CD4-positive, alpha-beta memory T cell (primary cell): ENCODE measurements around the gene DDX6. TPM values are rescaled to one million over a fixed set of nuclear protein-coding genes. Genes with fewer than 3 reads are reported as not detected.

Experiments
- CTCF ChIA-PET: fragments of 350-600 bp; sonication (Branson Sonifier 250); formaldehyde crosslinking; loops from one replicate; lab custom pipeline; 2021; ENCODE audit warnings: inconsistent platforms; ENCODE audit not compliant: partially characterized antibody; lab: Charles Lee
- POLR2A ChIA-PET: fragments of 350-600 bp; sonication (Branson Sonifier 250); formaldehyde crosslinking; loops from one replicate; lab custom pipeline; 2021; ENCODE audit not compliant: partially characterized antibody; lab: Charles Lee
- DNase-seq, 5 donors: peaks; one replicate each; pipeline versions ENCODE4 v3.0.0 to v3.0.0-alpha.2; 2020 to 2022; ENCODE audit warnings: mixed read lengths in 1 of 5
- H3K27ac ChIP-seq: one replicate; pipeline ENCODE4 v1.7.0; 2013; ENCODE audit warnings: low read depth, low read length
- H3K27me3 ChIP-seq: 2 replicates; pipeline ENCODE4 v1.7.0; 2013; ENCODE audit warnings: mild to moderate bottlenecking, low read length, moderate library complexity; ENCODE audit not compliant: insufficient read depth
- H3K36me3 ChIP-seq: 2 replicates; pipeline ENCODE4 v1.7.0; 2013; ENCODE audit warnings: mild to moderate bottlenecking, low read length, moderate library complexity; ENCODE audit not compliant: insufficient read depth
- H3K4me1 ChIP-seq: 2 replicates; pipeline ENCODE4 v1.7.0; 2013; ENCODE audit warnings: mild to moderate bottlenecking, low read length, moderate library complexity; ENCODE audit not compliant: insufficient read depth
- H3K4me3 ChIP-seq, 2 donors: one replicate each; pipeline ENCODE4 v1.7.0; 2013; ENCODE audit warnings: low read length in 2 of 2, mild to moderate bottlenecking in 1 of 2
- H3K9me3 ChIP-seq, 2 donors: one replicate each; pipeline ENCODE4 v1.7.0; 2013; ENCODE audit warnings: low read length in 2 of 2, control low read depth in 1 of 2; ENCODE audit not compliant: control insufficient read depth in 1 of 2
- H3K27ac Mint-ChIP-seq, 7 donors: one replicate each; pipeline ENCODE4 v1.8.0; 2020 to 2021; ENCODE audit warnings: mixed read lengths in 7 of 7, mild to moderate bottlenecking in 6 of 7, inconsistent platforms in 3 of 7, moderate library complexity in 3 of 7
- H3K27me3 Mint-ChIP-seq, 2 donors: one replicate each; pipeline ENCODE4 v1.8.0; 2020 to 2021; ENCODE audit warnings: mixed read lengths in 2 of 2
- H3K36me3 Mint-ChIP-seq, 2 donors: one replicate each; pipeline ENCODE4 v1.8.0; 2020 to 2021; ENCODE audit warnings: mixed read lengths in 2 of 2, inconsistent platforms in 1 of 2, mild to moderate bottlenecking in 1 of 2
- H3K4me1 Mint-ChIP-seq, 4 donors: one replicate each; pipeline ENCODE4 v1.8.0; 2020 to 2021; ENCODE audit warnings: mixed read lengths in 4 of 4, mild to moderate bottlenecking in 1 of 4
- H3K4me3 Mint-ChIP-seq, 8 donors: one replicate each; pipeline ENCODE4 v1.8.0; 2020 to 2021; ENCODE audit warnings: mixed read lengths in 8 of 8, mild to moderate bottlenecking in 7 of 8, moderate library complexity in 6 of 8, inconsistent platforms in 3 of 8
- H3K9me3 Mint-ChIP-seq, 8 donors: one replicate each; pipeline ENCODE4 v1.8.0; 2020 to 2021; ENCODE audit warnings: mixed read lengths in 8 of 8, mild to moderate bottlenecking in 5 of 8, inconsistent platforms in 3 of 8, moderate library complexity in 1 of 8
- intact Hi-C: fragments of 100-400 bp; cut with micrococcal nuclease; formaldehyde crosslinking; loops from one replicate; pipeline ENCODE4 v1.15.1; 2023
- polyA plus RNA-seq, 2 donors: library from polyadenylated mRNA; unstranded; fragments of 300-500 nt; fragmentation: Illumina TruSeq; gene quantifications; one replicate each; pipeline ENCODE4 v1.2.3, GENCODE V29; 2021
- total RNA-seq, 2 experiments: library from RNA; stranded (reverse); gene quantifications; one replicate each; pipeline ENCODE4 v1.2.3, GENCODE V29; 2021

Gene DDX6
- total and polyA plus RNA-seq, 4 experiments from 2014 or later = 74.6 to 304 (median 195) TPM

GRCh38 chr11:118699506-118700220 is 91.3 kb downstream of the DDX6 start:
- Histone ChIP-seq H3K4me3 (no peak overlapping the region), H3K9me3 (no peaks in the 10 kb centered on the region), H3K27ac (peak overlapping the region; percentile 40), H3K36me3 (no peaks in the 10 kb centered on the region), H3K4me1 (peaks cover 83% of the 10 kb centered on the region), H3K27me3 (no peaks in the 10 kb centered on the region)
- Mint-ChIP-seq H3K27me3 (no peaks in the 10 kb centered on the region), H3K9me3 (peaks cover 0 to 8% (median 4%) of the 10 kb centered on the region in 8 donors), H3K36me3 (peaks cover 0 to 3% of the 10 kb centered on the region in 2 donors), H3K27ac (peak overlapping the region; percentile 83 to 99 (median 98)), H3K4me1 (peaks cover 33 to 73% (median 49%) of the 10 kb centered on the region in 4 donors), H3K4me3 (peak overlapping the region in 7 of 8 donors; percentile 51 to 86 (median 73))
- CTCF ChIA-PET = interaction anchor here (0.6 to 3.1 kb wide), 4 partner anchors 10 to 91 kb away, joined by 3 to 22 read pairs (median 5); partner anchors contain the start of gene DDX6
- POLR2A ChIA-PET = interaction anchor here (0.8 to 8.0 kb wide), 14 partner anchors 8 to 298 kb away, joined by 3 to 98 read pairs (median 5); partner anchors contain the start of genes BCL9L, CENATAC and DDX6
- DNase-seq = peak; percentile 82 to 89 (median 86)
- intact Hi-C loops = loop anchor here (1.0 kb wide), 1 partner anchor 9 kb away; no protein-coding TSS in a partner anchor

Other genes with a start within 250 kb of the DDX6 start
- 10 to 100 TPM; 12.1 to 14.9 TPM for gene IFT46, start 225.2 kb downstream of the DDX6 start, total RNA-seq
- gene IFT46, start 225.2 kb downstream of the DDX6 start, polyA plus RNA-seq = 1 to 10 TPM; 5.7 to 5.9 TPM
- 100 to 1,000 TPM; 133 to 134 TPM for gene ARCN1, start 218.8 kb downstream of the DDX6 start, total RNA-seq
- gene ARCN1, start 218.8 kb downstream of the DDX6 start, polyA plus RNA-seq = 100 to 1,000 TPM; 157 to 168 TPM
- gene PHLDB1, start 183.5 kb downstream of the DDX6 start, total RNA-seq = 1 to 10 TPM; 3.0 to 3.9 TPM
- gene PHLDB1, start 183.5 kb downstream of the DDX6 start, polyA plus RNA-seq = 1 to 10 TPM in 1 of 2 donors, under 1 TPM in 1; 0.34 to 1.2 TPM
- not detected for gene TREH, start 111.5 kb downstream of the DDX6 start, total RNA-seq
- not detected for gene TREH, start 111.5 kb downstream of the DDX6 start, polyA plus RNA-seq
- 10 to 100 TPM; 21.1 to 21.5 TPM for gene CXCR5, start 92.7 kb upstream of the DDX6 start, total RNA-seq
- gene CXCR5, start 92.7 kb upstream of the DDX6 start, polyA plus RNA-seq = 10 to 100 TPM in 1 of 2 donors, 1 to 10 TPM in 1; 7.9 to 18.2 TPM
- gene BCL9L, start 134.8 kb upstream of the DDX6 start, total RNA-seq = 100 to 1,000 TPM; 216 to 232 TPM
- 10 to 100 TPM in 1 of 2 donors, under 1 TPM in 1; 0.45 to 10.9 TPM for gene BCL9L, start 134.8 kb upstream of the DDX6 start, polyA plus RNA-seq
- gene UPK2, start 165.1 kb upstream of the DDX6 start, total RNA-seq = not detected
- gene UPK2, start 165.1 kb upstream of the DDX6 start, polyA plus RNA-seq = not detected
- not detected for gene FOXR1, start 180.6 kb upstream of the DDX6 start, total RNA-seq
- not detected for gene FOXR1, start 180.6 kb upstream of the DDX6 start, polyA plus RNA-seq
- 100 to 1,000 TPM; 109 to 114 TPM for gene CENATAC, start 207.0 kb upstream of the DDX6 start, total RNA-seq
- 10 to 100 TPM; 13.3 to 16.9 TPM for gene CENATAC, start 207.0 kb upstream of the DDX6 start, polyA plus RNA-seq
- 1,000 to 10,000 TPM; 2,545 to 2,705 TPM for gene RPS25, start 227.2 kb upstream of the DDX6 start, total RNA-seq
- gene RPS25, start 227.2 kb upstream of the DDX6 start, polyA plus RNA-seq = 1,000 to 10,000 TPM; 4,676 to 5,786 TPM
- 10 to 100 TPM; 89.2 to 97.3 TPM for gene TRAPPC4, start 227.6 kb upstream of the DDX6 start, total RNA-seq
- gene TRAPPC4, start 227.6 kb upstream of the DDX6 start, polyA plus RNA-seq = 100 to 1,000 TPM in 1 of 2 donors, 10 to 100 TPM in 1; 92.1 to 116 TPM
- gene SLC37A4, start 239.7 kb upstream of the DDX6 start, total RNA-seq = 10 to 100 TPM; 14.6 to 14.8 TPM
- gene SLC37A4, start 239.7 kb upstream of the DDX6 start, polyA plus RNA-seq = 10 to 100 TPM; 10.6 to 13.0 TPM